ENCODE measurements around the gene HIC1. TPM values are rescaled to one million over a fixed set of nuclear protein-coding genes. Genes with fewer than 3 reads are reported as not detected.

Gene HIC1
- total and polyA plus RNA-seq, 2 of the 4 experiments (the other 2 are of a cell fraction) = 10.4 to 23.0 TPM

- no peak overlapping the region for H2AK5ac ChIP-seq (ENCODE audit: low read depth, low read length)
- no peak overlapping the region for H3K4me3 ChIP-seq (ENCODE audit: insufficient read depth, low read depth, low read length)
- no peak overlapping the region for H2BK15ac ChIP-seq (ENCODE audit: low read depth, low read length)
- peaks cover 17 to 73% of the 10 kb centered on the region in 2 experiments; a peak in 3 of 4 replicates for H3K79me1 ChIP-seq (ENCODE audit: low read depth in 1 of 2, low read length in 2 of 2)
- no peak overlapping the region for H3K9ac ChIP-seq (ENCODE audit: low read depth, low read length)
- H3K9me1 ChIP-seq (ENCODE audit: insufficient read depth, low read length) = peaks cover 30% of the 10 kb centered on the region
- H3K18ac ChIP-seq (ENCODE audit: low read depth, low read length) = no peak overlapping the region
- BruUV-seq (replicated peaks) = no TSS peak
- ChIA-PET CTCF (interaction anchor here (2.7 kb wide), 1 partner anchor 151 kb away, joined by 22 read pairs; no protein-coding TSS in a partner anchor), POLR2A (ENCODE audit: unreplicated experiment) (interaction anchor here (0.6 kb wide), 2 partner anchors 10 to 12 kb away, joined by 3 read pairs; no protein-coding TSS in a partner anchor)
- H3K27ac ChIP-seq (ENCODE audit: insufficient read depth, low read length) = no peak overlapping the region
- H2AK9ac ChIP-seq (replicated peaks; ENCODE audit: low read depth, low read length, poor library complexity) = no peak overlapping the region
- H2BK20ac ChIP-seq (ENCODE audit: low read depth, low read length) = no peak overlapping the region
- H2AFZ ChIP-seq (replicated peaks; ENCODE audit: low read length, poor library complexity) = no peak overlapping the region
- H3K27me3 ChIP-seq (ENCODE audit: control insufficient read depth, insufficient read depth, low read length) = no peaks in the 10 kb centered on the region
- peaks cover 18% of the 10 kb centered on the region for H3K4me1 ChIP-seq (ENCODE audit: control insufficient read depth, insufficient read depth, low read length)
- ATAC-seq (ENCODE audit: low read depth) = no peak
- DNase-seq = no peak
- no peak overlapping the region for H3K4me2 ChIP-seq (ENCODE audit: low read depth, low read length)
- WGBS, 2 experiments (ENCODE audit: extremely low coverage in 2 of 2, insufficient read length in 1 of 2) = 100% methylated on average over 1 of the region's 5 CpGs; no CpG with 5 or more reads in 1 of the 2 experiments
- H3K23ac ChIP-seq (ENCODE audit: low read depth, low read length) = no peak overlapping the region
- intact Hi-C loops (cut with micrococcal nuclease) (no loop called here), dilution Hi-C loops (cut with HindIII; ENCODE audit: low sequenced_read_pairs, unreplicated experiment) (no loop called here), in situ Hi-C loops (cut with MboI; ENCODE audit: low sequenced_read_pairs) (no loop called here)
- H4K5ac ChIP-seq (ENCODE audit: low read depth, low read length) = no peak overlapping the region
- TF ChIP-seq RCOR1 (IDR thresholded peaks at IDR 0.05; ENCODE audit: insufficient replicate concordance, low read length) (no peak), POLR2A (IDR thresholded peaks at IDR 0.05; ENCODE audit: low read depth, low read length) (no peak), BHLHE40 (IDR thresholded peaks at IDR 0.05; ENCODE audit: low read depth, low read length) (no peak), FOS (IDR thresholded peaks at IDR 0.05; ENCODE audit: low read depth, low read length) (no peak), MAZ (IDR thresholded peaks at IDR 0.05; ENCODE audit: borderline replicate concordance, low read depth, low read length) (no peak), MXI1 (IDR thresholded peaks at IDR 0.05; ENCODE audit: borderline replicate concordance, low read depth, low read length) (no peak), RFX5 (IDR thresholded peaks at IDR 0.05; ENCODE audit: low read depth, low read length) (no peak), CHD1 (IDR thresholded peaks at IDR 0.05; ENCODE audit: low read depth, low read length) (no peak), USF2 (IDR thresholded peaks at IDR 0.05; ENCODE audit: low read depth, low read length) (no peak), SMC3 (IDR thresholded peaks at IDR 0.05; ENCODE audit: low read depth, low read length) (no peak), NFE2L2 (IDR thresholded peaks at IDR 0.05; ENCODE audit: low read depth, low read length) (no peak), CTCF (conservative IDR thresholded peaks at IDR 0.05; ENCODE audit: low read depth, low read length) (no peak), RAD21 (IDR thresholded peaks at IDR 0.05; ENCODE audit: low read length) (no peak), CEBPB (IDR thresholded peaks at IDR 0.05; ENCODE audit: low read depth, low read length) (no peak), MAFK (IDR thresholded peaks at IDR 0.05; ENCODE audit: low read depth, low read length) (no peak)
- TF ChIP-seq, protein P1, sequence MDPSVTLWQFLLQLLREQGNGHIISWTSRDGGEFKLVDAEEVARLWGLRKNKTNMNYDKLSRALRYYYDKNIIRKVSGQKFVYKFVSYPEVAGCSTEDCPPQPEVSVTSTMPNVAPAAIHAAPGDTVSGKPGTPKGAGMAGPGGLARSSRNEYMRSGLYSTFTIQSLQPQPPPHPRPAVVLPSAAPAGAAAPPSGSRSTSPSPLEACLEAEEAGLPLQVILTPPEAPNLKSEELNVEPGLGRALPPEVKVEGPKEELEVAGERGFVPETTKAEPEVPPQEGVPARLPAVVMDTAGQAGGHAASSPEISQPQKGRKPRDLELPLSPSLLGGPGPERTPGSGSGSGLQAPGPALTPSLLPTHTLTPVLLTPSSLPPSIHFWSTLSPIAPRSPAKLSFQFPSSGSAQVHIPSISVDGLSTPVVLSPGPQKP (IDR thresholded peaks at IDR 0.05; ENCODE audit: borderline replicate concordance, low read depth, low read length) = no peak
- no peak overlapping the region for H3K56ac ChIP-seq (ENCODE audit: extremely low read depth, insufficient read depth, low read length)
- H3K4ac ChIP-seq (ENCODE audit: low read depth, low read length) = no peak overlapping the region
- H4K8ac ChIP-seq (ENCODE audit: low read depth in 2 of 2, low read length in 2 of 2) = no peak overlapping the region
- H4K91ac ChIP-seq (ENCODE audit: insufficient read depth, low read depth, low read length) = no peak overlapping the region
- H4K20me1 ChIP-seq (ENCODE audit: insufficient read depth, low read length) = no peaks in the 10 kb centered on the region; the same call in 1 of the 2 replicates
- no peaks in the 10 kb centered on the region; the same call in 1 of the 2 replicates for H3K36me3 ChIP-seq (ENCODE audit: control insufficient read depth, insufficient read depth, low read length)
- H3K9me3 ChIP-seq (ENCODE audit: control insufficient read depth, insufficient read depth, low read length) = no peaks in the 10 kb centered on the region
- H2BK5ac ChIP-seq (ENCODE audit: low read depth, low read length, poor library complexity, severe bottlenecking) = no peak overlapping the region
- no peak overlapping the region for H2BK120ac ChIP-seq (ENCODE audit: low read depth, low read length)
- no peak overlapping the region for H3K14ac ChIP-seq (replicated peaks; ENCODE audit: low read depth, low read length)
Observed at GRCh38 chr17:2093349-2093748, 38.4 kb downstream of the HIC1 start.
